HG03045 (cell line): ENCODE results near the gene GPX7.

ENCODE experiments used
- ATAC-seq: cut with Tn5 transposase; IDR thresholded peaks from one replicate; pipeline ENCODE4 v1.9.1; 2021; ENCODE audit warnings: mild to moderate bottlenecking, moderate library complexity; ENCODE audit not compliant: unreplicated experiment

GPX7 gene

GRCh38 chr1:52628614-52629324 lies 26.6 kb downstream of the GPX7 start:
- no peak for ATAC-seq

GRCh38 chr1:52629325-52629643 lies 27.1 kb downstream of the GPX7 start:
- ATAC-seq = no peak

- ATAC-seq = no peak
Observed at GRCh38 chr1:52629667-52630066, 27.5 kb downstream of the GPX7 start.

- no peak for ATAC-seq
Observed at GRCh38 chr1:52631759-52632331, 29.7 kb downstream of the GPX7 start.

GRCh38 chr1:52632732-52633290 lies 30.6 kb downstream of the GPX7 start, which contains the start of gene SHISAL2A:
SHISAL2A (plus strand) TSS chr1:52633168; CDS start chr1:52633494, 326 bp downstream.
- ATAC-seq = no peak

GRCh38 chr1:52633291-52633754 lies 31.2 kb downstream of the GPX7 start:
- ATAC-seq = no peak

- no peak for ATAC-seq
Observed at GRCh38 chr1:52634111-52634510, 31.9 kb downstream of the GPX7 start.

GRCh38 chr1:52635321-52636089 lies 33.3 kb downstream of the GPX7 start:
- no peak for ATAC-seq

GRCh38 chr1:52636721-52637695 lies 34.8 kb downstream of the GPX7 start:
- peak; percentile 63 for ATAC-seq

GRCh38 chr1:52637946-52638345 lies 35.8 kb downstream of the GPX7 start:
- ATAC-seq = no peak

GRCh38 chr1:52640697-52641096 lies 38.5 kb downstream of the GPX7 start:
- no peak for ATAC-seq

GRCh38 chr1:52641307-52641706 lies 39.1 kb downstream of the GPX7 start:
- no peak for ATAC-seq

GRCh38 chr1:52645261-52645660 lies 43.1 kb downstream of the GPX7 start:
- ATAC-seq = no peak

GRCh38 chr1:52651904-52652303 lies 49.7 kb downstream of the GPX7 start:
- ATAC-seq = no peak

GRCh38 chr1:52653207-52653849 lies 51.2 kb downstream of the GPX7 start:
- ATAC-seq = no peak

GRCh38 chr1:52654063-52654462 lies 51.9 kb downstream of the GPX7 start:
- no peak for ATAC-seq

- no peak for ATAC-seq
Observed at GRCh38 chr1:52657702-52658101, 55.5 kb downstream of the GPX7 start.
